Mesothelial cell of epicardium (in vitro differentiated cells): ENCODE results near the gene ZNF511. TPM values are rescaled to one million over a fixed set of nuclear protein-coding genes. Genes with fewer than 3 reads are reported as not detected.

ENCODE experiments used
- DNase-seq, 2 experiments: peaks; one replicate each; pipeline ENCODE4 v3.0.0; 2021; ENCODE audit warnings: low spot score in 2 of 2; ENCODE audit not compliant: unreplicated experiment in 2 of 2
- H3K27ac Mint-ChIP-seq: 2 replicates; pipeline ENCODE4 v1.8.0; 2021; ENCODE audit warnings: mixed read lengths
- H3K27me3 Mint-ChIP-seq: 2 replicates; pipeline ENCODE4 v1.8.0; 2021; ENCODE audit warnings: low read depth, mixed read lengths
- H3K36me3 Mint-ChIP-seq: 2 replicates; pipeline ENCODE4 v1.8.0; 2021; ENCODE audit warnings: mixed read lengths
- H3K4me1 Mint-ChIP-seq: 2 replicates; pipeline ENCODE4 v1.8.0; 2021; ENCODE audit warnings: mixed read lengths
- H3K4me3 Mint-ChIP-seq: 2 replicates; pipeline ENCODE4 v1.8.0; 2021; ENCODE audit warnings: mild to moderate bottlenecking, moderate library complexity, mixed read lengths
- H3K9me3 Mint-ChIP-seq: 2 replicates; pipeline ENCODE4 v1.8.0; 2021; ENCODE audit warnings: mixed read lengths
- total RNA-seq: library from RNA; stranded (reverse); gene quantifications from 3 replicates; pipeline ENCODE4 v1.2.1, GENCODE V29; 2021
- TF ChIP-seq, protein P1 (sequence below): fragments of 200-600 bp; sonication (generic); IDR thresholded peaks from one replicate; pipeline ENCODE4 v1.5.0; 2021; ENCODE audit warnings: antibody characterized with exemption; ENCODE audit not compliant: unreplicated experiment

ZNF511 gene
- total RNA-seq, 1 donor from 2014 or later: 44.9 TPM

DNA sequence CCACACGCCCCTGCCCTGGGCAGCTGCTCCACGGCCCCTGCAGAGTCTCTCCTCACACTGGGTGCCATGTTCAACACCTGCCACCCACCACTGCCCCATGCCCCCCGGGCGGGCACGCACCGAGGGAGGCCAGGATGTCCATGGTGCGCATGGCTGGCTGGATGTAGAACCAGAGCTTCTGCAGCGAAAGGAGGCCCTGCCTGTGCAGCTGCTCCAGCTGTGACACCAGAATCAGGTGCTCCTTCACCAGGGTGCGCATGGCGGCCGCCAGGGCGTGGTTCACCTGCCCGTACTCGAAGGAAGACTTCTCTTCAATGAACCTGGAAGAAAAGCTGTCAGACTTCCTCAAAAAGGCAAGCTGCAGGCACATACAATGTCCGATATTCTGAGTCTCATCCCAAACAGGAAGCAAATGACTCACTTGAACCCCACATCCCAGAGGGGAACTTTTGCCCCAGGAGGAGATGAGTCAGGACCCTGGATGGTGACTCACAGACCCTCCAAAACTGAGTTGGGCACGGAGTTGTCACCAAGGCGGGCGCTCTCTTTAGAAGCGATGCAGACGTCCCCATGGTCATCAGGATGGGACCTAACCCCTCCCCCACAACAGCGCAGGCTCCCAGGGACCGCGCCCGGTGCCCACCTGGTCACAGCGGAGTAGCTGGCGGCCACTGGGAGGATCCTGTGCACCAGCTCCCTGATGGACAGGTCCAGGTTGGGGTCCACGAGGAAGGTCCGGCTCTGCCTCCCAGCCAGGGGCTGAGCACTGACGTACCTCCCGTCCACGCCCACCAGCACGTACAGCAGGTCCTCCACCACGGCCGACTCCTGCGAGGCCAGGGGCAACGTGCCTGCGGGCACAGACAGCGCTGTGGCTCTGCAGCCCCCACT lies 15.6 kb upstream of the ZNF511 start:
- H3K27me3 Mint-ChIP-seq: no peaks in the 10 kb centered on the region
- no peaks in the 10 kb centered on the region for H3K4me1 Mint-ChIP-seq
- TF ChIP-seq, protein P1, sequence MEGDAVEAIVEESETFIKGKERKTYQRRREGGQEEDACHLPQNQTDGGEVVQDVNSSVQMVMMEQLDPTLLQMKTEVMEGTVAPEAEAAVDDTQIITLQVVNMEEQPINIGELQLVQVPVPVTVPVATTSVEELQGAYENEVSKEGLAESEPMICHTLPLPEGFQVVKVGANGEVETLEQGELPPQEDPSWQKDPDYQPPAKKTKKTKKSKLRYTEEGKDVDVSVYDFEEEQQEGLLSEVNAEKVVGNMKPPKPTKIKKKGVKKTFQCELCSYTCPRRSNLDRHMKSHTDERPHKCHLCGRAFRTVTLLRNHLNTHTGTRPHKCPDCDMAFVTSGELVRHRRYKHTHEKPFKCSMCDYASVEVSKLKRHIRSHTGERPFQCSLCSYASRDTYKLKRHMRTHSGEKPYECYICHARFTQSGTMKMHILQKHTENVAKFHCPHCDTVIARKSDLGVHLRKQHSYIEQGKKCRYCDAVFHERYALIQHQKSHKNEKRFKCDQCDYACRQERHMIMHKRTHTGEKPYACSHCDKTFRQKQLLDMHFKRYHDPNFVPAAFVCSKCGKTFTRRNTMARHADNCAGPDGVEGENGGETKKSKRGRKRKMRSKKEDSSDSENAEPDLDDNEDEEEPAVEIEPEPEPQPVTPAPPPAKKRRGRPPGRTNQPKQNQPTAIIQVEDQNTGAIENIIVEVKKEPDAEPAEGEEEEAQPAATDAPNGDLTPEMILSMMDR: no peak
- H3K9me3 Mint-ChIP-seq: no peaks in the 10 kb centered on the region
- H3K36me3 Mint-ChIP-seq: peaks cover 43% of the 10 kb centered on the region
- no peak overlapping the region for H3K27ac Mint-ChIP-seq
- DNase-seq: no peak
- no peak overlapping the region for H3K4me3 Mint-ChIP-seq

DNA sequence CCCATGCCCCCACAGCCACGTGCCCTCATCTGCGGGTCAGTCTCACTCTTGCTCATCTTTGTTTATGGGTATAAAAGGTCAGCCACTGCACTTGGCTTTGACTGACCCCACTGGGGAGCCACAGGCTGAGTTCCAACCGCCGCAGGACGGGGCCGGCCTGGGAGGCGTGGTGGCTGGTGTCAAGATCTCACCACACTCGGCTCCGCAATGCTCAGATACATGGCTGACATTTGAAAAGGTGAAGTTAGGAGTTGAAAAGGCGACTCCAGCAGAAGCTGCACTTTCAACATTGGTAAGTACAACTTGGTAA lies 14.9 kb upstream of the ZNF511 start:
- no peak for DNase-seq
- TF ChIP-seq, protein P1: no peak
- H3K27me3 Mint-ChIP-seq: no peaks in the 10 kb centered on the region
- peaks cover 46% of the 10 kb centered on the region for H3K36me3 Mint-ChIP-seq
- H3K4me3 Mint-ChIP-seq: no peak overlapping the region
- no peaks in the 10 kb centered on the region for H3K4me1 Mint-ChIP-seq
- no peak overlapping the region for H3K27ac Mint-ChIP-seq
- H3K9me3 Mint-ChIP-seq: no peaks in the 10 kb centered on the region

DNA sequence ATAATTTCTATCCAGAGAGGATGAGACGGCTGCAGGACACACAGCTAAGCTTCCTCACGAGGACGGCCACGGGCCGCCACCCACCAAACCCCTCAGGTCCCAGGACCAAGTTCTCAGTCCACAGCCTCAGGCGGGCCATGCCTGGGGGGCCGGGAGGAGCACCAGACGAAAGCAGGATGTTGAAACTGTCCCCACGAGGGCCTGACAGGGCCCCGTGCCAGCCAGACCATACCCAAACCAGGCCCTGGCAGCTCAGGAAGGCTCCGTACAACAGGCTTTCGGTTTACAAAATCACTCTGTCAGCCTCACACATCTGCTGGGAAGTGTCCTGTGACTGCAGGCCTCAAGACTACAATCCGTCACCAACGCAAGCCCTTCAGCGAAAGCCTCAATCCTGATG lies 14.5 kb upstream of the ZNF511 start:
- Mint-ChIP-seq H3K9me3 (no peaks in the 10 kb centered on the region), H3K4me3 (no peak overlapping the region), H3K4me1 (no peaks in the 10 kb centered on the region), H3K27me3 (no peaks in the 10 kb centered on the region), H3K27ac (no peak overlapping the region), H3K36me3 (peaks cover 45% of the 10 kb centered on the region)
- TF ChIP-seq, protein P1: no peak
- no peak for DNase-seq

DNA sequence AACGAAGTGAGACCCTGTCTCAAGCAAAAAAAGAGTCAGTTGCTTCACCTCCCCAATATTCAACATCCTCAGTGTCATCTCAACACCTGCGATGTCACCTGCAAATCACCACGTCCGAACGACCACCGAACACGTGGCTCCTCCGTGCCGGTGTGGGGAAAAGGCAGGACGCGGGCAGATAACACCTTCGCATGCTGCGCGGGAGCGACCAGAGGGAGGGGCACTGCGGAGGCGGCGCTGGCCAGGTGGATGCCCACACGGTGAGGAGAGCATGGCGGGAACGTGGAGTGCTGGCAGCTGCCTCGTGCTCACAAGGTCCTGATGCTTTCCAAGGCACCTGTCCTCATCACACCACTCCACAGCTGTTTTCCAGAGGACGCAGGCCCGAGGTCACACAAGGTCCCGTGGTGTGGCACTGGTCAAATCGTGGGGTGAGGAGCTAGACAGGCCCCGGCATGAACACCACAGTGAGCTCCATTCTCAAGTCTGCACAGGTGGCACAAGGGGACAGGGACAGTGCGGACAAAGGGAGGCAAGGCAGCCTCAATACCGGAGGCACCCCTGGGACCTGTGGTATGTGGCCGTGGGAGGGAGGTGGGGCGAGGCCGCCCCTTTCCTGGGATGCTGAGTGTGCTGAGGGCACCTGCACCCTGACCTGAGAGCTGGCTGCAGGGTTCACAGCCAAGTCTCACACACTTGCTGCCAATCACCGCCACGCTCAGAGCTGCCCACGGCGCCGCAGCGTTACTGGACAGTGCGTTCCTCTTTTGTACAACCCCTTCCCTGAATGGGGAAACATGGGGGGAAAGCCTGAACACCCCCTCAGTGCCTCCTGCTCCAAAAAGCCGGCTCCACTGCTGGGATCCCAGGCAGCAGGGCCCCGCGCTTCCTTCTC lies 13.0 kb upstream of the ZNF511 start:
- Mint-ChIP-seq H3K4me3 (no peak overlapping the region), H3K27me3 (no peaks in the 10 kb centered on the region), H3K9me3 (no peaks in the 10 kb centered on the region), H3K4me1 (no peaks in the 10 kb centered on the region), H3K36me3 (peaks cover 47% of the 10 kb centered on the region), H3K27ac (no peak overlapping the region)
- TF ChIP-seq, protein P1: no peak
- no peak for DNase-seq

DNA sequence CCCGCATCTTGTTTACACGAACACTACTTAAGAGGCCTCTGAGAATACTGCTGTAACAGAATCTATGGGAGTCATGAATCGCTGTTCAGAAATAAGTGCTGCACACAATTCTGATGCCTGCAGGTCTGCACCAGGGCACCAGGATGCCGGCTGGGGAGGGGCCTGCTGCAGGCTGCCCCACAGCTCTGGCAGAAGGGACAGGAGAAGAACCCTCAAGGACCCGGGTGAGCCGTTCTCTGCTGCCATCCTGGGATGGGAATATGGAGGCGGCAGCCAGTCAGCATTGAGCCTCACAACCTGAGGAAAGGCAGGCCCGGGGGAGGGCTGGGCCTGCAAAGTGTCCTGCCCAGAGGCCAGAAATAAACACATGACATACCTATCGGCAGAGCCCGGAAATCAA lies 11.2 kb upstream of the ZNF511 start:
- TF ChIP-seq, protein P1: no peak
- Mint-ChIP-seq H3K4me3 (no peak overlapping the region), H3K36me3 (peaks cover 50% of the 10 kb centered on the region), H3K9me3 (no peaks in the 10 kb centered on the region), H3K27me3 (no peaks in the 10 kb centered on the region), H3K4me1 (no peaks in the 10 kb centered on the region), H3K27ac (no peak overlapping the region)
- no peak for DNase-seq
